Measurements from ENCODE around the gene VANGL1.
"Not testable (repeated sequence)": the region's sequence is repeated elsewhere in the genome, so short reads cannot be mapped to it uniquely, and the experiment has no call there.

Gene VANGL1

DNA sequence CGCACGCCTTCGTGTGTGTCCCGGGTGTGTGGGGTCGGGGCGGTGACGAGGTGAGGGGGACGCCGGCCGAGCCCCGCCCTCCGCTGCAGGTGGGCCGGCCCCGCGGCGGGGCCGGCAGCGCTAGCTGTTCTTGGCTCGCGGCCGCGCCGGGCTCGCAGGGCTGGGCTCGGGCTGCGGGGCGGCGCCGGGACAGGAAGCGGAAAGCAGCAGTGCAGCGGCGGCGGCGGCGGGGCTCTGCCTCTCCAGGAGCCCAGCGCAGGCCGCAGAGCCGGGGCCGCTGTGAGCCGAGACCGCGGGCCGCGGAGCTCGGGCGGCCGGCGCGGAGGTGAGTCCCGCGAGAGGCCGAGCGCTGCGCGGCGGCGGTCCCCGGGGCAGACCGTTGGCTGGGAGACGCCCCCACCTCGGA, at the start of gene VANGL1:
VANGL1 (plus strand) TSS at position 209 of the 406 bp plus-strand sequence. CDS start 9,444 bp downstream, outside the sequence.
- no peak for FAIRE-seq

DNA sequence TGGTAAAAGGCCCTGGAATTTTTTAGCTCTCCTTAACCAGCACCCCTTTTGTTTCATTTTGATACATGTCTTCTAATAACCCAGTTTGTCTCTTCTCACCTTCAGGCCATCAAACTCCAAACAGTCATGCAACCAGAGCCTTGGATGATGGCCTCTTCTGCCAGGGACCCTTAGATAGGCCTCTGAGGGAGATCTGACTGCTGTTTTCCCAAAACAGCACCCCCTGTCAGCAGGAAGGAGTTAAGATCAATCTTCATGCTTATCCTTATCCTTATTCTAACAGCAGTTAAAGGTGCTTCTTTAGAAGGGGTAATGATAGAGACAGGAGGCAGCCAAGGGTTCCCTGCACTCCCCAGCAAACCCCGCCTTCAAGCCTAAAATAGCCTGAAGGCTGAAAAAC, 49.5 kb upstream of the VANGL1 start:
- no peak for DNase-seq (ENCODE audit: extremely low spot score, insufficient read length, low read depth)
- no peak for FAIRE-seq

More for the DNA sequence above, at the start of gene VANGL1:
- peak; percentile 51 for DNase-seq (ENCODE audit: extremely low spot score, insufficient read length, low read depth)

DNA sequence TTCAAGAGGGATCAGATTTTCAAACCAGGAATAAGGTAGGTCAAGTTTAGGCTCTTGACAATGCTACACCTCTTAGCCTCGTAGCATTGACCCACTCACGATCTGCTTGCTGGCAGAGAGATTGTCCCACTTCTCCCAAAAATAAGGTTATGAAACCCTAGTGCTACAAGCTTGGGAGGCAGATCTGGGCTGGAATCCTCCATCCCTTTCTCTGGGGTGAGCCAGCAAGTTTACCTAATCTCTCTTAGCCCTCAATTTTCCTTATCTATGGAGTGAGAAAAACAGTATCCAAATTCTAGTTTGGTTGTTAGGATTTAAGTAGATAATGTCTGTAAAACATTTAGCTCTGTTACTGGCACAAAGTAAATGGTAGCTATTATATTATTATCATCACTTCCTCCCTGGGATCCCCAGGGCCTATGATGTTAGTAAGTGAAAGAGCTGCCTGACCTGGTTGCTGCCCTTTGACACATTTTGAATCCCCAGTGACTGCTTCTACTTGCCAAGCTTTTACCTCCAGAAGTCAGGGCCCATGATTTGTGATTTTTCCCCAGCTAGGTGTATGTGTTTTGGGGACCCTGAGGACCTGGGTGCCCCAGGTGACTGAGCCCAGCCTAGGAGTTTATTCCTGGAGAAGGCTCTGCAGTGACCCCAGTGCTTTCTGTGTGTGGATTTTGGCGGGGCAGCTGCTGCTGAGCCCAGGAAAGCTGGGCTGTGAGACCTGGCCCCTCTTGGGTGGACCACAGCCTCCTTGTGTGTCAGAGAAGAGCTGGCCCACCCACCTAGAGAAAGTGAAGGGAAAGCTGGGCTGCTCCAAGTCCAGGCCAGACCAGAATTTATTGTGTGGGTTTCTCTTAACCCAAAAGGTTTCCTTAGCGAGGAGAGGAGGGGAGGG, 48.2 kb upstream of the VANGL1 start:
- no peak for FAIRE-seq
- no peak for DNase-seq (ENCODE audit: extremely low spot score, insufficient read length, low read depth)

DNA sequence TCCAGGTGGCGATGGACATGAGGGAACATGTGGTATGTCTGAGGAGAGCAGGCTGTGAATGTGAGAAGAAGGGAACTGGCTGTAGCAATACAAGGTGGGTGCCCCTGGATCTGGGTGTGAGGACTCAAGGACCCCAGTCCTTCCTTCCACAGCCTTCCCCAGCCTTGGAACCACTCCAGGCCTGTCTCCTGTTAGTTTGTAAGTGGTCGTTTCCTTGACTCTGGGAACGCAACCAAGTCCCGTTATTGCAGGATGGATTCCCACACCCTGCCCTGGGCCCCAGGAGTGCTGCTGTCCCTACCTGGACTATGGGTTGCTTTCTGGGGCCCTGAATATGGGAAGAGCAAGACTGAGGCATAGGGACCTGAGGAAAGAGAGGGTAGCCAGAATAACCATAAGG, 47.2 kb upstream of the VANGL1 start:
- FAIRE-seq (no peak), DNase-seq (ENCODE audit: extremely low spot score, insufficient read length, low read depth) (no peak)

DNA sequence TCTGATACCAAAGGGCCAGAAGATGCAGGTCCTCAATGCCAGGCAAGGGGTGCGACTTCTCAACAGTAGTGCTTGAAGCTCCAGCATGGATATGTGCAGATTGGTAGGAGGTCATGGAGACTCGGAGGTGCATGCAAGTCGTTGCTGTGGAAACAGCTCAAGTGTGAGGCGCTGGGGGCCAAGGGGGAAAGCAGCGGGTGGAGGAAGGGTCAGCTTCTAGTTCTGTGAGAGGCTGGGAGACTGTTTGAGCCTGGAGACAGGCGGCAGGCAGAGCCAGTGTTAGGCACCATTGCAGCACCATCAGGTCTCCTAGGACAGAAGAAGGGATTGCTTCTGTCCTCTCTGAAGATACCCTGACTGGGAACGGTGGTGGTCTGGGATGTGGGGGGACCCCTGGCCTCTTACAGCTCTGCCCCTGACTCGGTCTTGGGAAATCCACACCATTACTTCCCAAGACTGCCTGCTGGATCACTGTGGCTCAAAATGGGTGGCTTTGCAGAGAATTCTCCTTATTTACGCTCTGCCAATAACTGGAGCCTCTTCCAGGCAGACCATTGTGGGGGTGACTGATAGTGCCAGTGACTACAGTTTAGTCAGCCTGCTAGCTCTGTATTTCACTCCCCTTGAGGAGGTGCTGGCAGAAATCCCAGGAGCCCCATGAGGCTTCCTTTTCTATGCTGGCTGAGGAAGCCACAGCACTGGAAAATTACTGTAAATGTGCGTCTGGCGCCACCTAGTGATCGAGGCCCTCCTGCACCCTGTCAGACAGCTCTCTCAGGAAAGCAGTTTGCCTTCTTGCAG, 46.3 kb upstream of the VANGL1 start:
- DNase-seq (ENCODE audit: extremely low spot score, insufficient read length, low read depth) (peak; percentile 28), FAIRE-seq (peak; percentile 77)

DNA sequence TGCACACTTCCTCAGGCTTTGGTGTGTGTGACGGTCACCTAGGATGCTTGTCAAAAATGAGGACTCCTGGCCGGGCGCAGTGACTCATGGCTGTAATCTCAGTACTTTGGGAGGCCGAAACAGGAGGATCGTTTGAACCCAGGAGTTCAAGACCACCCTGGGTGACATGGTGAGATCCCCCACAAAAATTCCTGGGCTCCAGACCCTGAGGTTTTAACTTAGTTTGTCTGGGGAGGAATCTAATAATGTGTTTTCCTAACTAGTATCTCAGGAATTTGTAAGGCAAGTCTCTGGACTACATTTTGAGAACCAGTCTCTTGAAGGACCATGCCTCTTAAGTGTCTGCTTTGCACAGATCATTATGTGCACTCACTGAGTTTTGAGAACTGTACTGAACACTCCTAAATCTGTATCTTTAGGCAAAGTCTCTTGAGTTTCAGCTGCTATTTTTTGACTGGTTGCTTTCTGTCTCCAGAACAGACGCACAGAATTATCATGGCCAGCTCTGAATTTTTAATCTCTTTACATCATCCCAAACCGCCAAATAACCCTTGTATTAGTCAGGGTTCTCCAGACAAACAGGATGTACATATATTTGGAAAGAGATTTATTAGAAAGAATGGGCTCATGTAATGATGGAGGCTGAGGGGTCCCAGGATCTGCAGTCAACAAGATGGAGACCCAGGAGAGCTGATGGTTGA, 45.5 kb upstream of the VANGL1 start:
- FAIRE-seq (no peak), DNase-seq (ENCODE audit: extremely low spot score, insufficient read length, low read depth) (no peak)

DNA sequence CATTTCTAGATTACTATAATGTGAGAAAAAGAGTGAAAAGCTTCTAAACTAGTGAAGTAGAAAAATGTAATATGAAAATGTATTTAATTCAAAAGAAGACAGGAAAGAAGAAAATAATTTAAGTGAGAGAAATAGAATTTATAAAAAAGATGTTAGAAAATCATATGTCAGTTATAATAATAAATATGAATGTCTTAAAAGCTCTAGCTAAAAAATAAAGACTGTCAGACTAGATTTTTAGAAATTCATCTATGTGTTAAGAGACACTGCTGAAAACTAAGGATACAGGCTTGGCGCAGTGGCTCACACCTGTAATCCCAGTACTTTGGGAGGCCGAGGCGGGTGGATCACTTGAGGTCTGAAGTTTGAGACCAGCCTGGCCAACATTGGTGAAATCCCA, 37.3 kb upstream of the VANGL1 start:
- FAIRE-seq, result no peak
- DNase-seq (ENCODE audit: extremely low spot score, insufficient read length, low read depth), result no peak

DNA sequence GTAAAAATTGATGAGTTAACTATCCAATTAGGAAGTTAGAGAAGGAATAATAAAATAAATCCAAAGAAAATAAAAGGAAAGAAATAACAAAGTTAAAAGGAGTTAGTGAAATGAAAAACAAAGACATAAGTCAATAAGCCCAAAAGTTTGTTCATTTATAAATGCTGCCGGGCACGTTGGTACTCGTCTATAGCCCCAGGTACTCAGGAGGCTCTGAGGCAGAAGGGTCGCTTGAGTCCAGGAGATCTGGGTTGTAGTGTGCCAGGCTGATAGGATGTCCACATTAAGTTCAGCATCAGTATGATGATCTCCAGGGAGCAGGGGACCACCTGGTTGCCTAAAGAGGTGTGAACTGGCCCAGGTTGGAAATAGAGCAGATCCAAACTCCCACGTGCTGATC, 35.5 kb upstream of the VANGL1 start:
- DNase-seq (ENCODE audit: extremely low spot score, insufficient read length, low read depth), result no peak
- FAIRE-seq, result no peak

DNA sequence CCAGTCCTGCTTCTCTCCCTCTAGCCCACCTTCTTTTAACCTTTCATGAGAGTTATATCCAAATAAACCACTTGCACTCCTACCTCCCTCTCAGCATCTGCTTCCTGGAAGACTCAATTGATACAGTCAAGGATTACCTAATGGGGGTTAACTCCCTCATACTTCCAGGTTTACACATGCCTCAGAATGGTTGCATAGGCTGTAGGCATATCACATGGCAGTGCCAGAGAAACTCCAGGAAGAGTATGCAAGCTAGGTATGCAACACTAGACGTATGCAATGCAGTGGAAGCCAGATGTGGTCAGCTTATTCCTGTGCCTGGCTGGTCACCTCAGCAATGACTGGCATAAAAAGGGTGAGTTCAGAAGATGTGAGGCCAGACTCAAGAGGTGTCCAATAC, 32.7 kb upstream of the VANGL1 start:
- no peak for DNase-seq (ENCODE audit: extremely low spot score, insufficient read length, low read depth)
- FAIRE-seq, result no peak

DNA sequence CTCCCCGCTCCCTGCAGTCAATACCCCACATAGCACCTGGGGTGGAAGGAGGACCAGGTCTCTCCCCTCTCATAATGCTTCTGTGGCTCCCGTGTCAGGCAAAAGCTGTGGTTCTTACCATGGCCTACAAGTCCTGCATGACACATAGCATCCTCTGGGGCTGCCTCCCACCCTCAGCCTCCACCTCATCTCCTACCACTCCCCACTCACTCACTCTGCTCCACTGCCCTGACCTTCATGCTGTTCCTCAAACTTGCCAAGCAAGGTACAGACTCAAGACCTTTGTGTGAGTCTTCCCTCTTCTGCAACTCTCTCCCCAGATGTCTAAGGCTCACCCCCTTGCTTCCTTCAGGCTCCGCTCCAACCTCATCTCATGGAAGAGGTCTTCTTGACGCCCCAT, 28.0 kb upstream of the VANGL1 start:
- DNase-seq (ENCODE audit: extremely low spot score, insufficient read length, low read depth) (no peak), FAIRE-seq (no peak)

DNA sequence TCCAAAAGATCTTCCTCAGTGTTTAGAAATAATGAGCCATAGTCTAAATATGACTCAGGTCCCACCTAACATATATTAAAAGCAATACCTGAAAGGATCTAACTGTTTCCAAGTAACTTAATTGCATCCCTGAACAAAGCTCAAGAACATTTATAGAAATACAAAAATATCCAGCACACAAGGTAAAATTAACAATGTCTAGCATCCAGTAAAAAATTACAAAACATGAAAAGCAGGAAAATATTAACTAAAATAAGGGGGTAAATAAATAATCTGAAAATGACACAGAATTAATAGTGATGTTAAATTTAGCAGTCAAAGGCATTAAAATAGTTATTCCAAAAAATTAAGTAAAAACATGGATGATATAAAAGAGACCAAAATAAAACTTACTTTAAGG, 21.3 kb upstream of the VANGL1 start:
- no peak for FAIRE-seq
- no peak for DNase-seq (ENCODE audit: extremely low spot score, insufficient read length, low read depth)

DNA sequence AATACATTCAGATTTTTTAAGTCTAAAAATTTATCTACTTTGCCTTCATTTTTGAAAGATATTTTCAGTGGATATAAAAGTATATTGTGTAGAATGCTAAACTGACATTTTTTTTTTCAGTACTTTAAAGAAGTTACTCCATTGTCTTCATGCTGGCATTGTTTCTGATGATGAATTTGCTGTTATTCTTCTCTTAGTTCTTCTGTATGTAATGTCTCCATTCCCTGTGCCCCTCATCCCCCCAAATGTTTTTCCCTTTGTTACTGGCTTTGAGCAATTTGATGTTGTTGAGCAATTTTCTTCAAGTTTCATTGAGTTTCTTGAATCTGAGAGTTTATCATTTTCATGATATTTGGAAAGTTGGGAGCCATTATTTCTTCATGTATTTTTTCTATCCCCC, 20.8 kb upstream of the VANGL1 start:
- DNase-seq (ENCODE audit: extremely low spot score, insufficient read length, low read depth), result no peak
- FAIRE-seq, result no peak

DNA sequence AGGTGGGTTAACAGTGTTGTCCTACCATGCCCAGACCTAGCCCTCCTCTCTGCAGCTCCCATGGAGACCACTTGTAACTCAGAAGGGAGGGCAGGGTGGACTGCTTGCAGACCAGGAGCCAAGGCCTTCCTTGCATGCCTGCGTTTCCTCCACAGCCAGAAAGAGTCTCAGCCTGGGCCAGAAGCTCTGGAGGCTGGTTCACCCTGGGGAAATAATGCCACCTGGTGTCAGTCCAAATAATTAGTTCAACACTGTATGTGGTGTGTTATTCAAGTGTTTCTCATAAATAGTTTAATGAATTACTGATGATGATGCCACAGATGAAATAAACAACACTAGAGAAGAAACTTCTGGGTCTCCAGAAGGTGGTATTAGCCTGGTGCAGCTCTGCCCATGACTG, 16.9 kb upstream of the VANGL1 start:
- DNase-seq (ENCODE audit: extremely low spot score, insufficient read length, low read depth) (no peak), FAIRE-seq (no peak)

DNA sequence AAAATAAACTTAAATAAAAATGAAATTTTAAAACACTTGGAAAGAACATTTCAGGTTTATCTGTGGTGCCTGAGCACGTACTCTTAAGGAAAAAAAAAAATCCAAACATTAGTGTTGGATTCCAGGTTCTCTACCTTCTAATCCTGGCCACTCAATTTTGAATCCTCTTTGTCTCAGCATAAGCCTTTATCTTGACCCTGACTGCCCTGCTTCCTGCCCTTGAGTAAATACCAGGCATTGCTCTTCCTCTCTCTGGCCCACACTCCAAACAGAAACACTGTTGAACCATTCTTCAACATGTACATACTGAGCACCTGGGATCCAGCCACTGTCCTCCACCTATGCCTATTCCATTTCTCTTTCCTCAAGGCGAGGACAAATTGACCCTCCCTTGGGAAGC, 11.4 kb upstream of the VANGL1 start:
- DNase-seq (ENCODE audit: extremely low spot score, insufficient read length, low read depth), result no peak
- no peak for FAIRE-seq

DNA sequence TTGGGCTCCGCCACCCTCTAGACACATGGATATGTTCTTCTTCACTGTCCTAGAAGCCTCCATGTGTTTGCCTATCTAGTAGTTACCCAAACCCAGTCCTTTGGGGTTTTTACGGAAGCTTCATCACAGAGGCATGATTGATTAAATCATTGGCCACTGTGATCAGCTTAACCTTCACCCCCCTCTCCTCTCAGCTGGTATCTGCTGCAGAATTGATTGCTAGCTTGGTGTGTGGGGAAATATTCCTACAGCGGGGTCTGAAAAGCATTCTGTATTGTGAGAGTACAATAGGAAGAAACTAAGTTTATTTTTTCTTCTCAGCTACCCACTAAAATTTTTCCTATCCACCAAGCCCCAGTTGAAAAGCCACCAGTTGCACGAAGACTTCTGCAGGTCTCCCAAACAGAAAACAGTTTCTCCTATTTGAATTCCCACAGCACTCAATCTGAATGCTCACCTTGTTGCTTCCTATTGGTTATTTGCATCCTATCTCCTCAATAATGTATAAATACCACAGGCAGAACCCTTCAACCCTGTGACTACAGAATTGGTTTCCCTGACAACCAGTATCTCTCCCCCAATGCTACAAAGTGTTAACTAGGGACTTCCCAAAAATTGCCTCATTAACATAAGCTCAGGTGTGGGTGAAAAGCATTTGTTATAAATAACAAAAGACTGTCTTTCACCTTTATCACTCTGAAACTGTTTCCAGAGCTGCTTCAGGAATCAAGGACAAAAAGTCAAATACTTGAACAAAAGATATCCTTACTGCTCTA, 9.3 kb upstream of the VANGL1 start:
- FAIRE-seq (no peak), DNase-seq (ENCODE audit: extremely low spot score, insufficient read length, low read depth) (no peak)

DNA sequence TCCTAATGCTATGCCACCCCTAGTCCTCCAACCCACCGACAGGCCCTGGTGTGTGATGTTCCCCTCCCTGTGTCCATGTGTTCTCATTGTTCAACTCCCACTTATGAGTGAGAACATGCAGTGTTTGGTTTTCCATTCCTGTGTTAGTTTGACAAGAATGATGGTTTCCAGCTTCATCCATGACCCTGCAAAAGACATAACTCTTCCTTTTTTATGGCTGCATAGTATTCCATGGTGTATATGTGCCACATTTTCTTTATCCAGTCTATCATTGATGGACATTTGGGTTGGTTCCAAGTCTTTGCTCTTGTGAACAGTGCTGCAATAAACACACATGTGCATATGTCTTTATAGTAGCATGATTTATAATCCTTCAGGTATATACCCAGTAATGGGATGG, 8.2 kb upstream of the VANGL1 start:
- FAIRE-seq; DNase-seq (ENCODE audit: extremely low spot score, insufficient read length, low read depth): not testable (repeated sequence)

DNA sequence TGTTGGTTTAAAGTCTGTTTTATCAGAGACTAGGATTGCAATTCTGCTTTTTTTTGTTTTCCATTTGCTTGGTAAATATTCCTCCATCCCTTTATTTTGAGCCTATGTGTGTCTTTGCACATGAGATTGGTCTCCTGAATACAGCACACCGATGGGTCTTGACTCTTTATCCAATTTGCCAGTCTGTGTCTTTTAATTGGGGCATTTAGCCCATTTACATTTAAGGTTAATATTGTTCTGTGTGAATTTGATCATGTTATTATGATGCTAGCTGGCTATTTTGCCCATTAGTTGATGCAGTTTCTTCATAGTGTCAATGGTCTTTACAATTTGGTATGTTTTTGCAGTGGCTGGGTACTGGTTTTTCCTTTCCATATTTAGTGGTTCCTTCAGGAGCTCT, 4.5 kb upstream of the VANGL1 start:
- FAIRE-seq; DNase-seq (ENCODE audit: extremely low spot score, insufficient read length, low read depth): not testable (repeated sequence)

DNA sequence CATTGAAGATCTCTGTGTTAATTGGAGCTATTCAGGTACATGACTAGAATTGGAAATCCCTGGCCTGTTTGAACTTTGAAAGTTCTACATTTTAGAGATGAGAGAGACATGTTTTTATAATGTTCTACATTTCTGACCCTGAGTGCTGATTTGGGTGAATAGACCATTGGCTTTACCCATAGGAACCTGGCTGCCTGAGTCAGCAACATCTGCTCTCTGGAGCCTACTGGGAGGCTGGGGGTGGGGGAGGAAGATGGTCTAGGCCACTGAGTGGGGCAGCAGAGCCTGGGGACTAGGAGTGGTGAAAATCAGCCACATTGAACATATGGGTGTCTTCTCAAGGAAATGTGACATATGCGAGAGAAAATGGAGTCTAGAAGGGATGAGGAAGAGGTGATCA, 1.4 kb upstream of the VANGL1 start:
- DNase-seq (ENCODE audit: extremely low spot score, insufficient read length, low read depth), result no peak
- FAIRE-seq, result no peak

DNA sequence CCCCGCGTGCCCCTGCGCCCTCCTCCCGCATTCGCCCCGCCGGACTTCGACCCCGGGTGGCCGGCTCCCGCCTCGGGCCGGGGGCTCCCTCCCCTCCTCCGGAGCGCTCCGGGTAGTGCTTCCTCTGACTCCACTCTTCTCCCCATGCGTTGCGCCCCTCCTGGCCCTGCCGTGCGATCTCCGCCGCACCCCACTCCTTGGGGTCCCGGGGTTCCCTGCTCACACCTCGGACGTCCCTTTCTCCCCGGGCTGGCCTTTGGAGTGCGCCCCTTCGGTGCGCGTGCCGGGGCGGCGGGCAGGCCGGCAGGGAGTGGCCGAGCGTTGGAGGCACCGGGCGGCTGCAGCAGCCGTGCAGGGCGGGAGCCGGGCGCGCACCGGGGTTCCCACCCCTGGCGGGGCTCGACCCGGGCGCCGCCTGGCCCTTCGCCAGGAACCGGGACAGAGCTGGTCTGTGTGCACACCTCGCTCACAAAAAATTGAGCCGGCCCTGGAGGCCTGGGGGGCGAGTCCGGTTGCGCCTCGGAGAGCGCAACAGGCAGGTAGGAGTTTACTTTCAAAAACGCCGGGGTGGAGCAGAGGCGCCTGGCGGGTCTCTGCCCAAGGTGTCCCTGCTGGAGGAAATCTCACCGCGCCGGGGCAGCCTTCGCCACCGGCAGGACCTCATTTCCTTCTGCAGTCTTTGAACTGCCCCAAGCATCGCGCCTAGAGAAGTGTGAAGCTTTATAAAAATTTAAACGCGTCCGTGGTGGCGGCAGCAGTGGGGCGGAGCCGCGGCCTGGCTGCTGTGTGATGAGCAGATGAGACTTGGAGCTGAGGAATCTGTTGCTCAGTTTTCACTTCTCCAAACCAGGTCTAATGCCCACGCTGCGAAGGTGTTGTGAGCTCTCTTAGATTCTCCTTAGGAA, 650 bp downstream of the VANGL1 start:
- FAIRE-seq (peak; percentile 69), DNase-seq (ENCODE audit: extremely low spot score, insufficient read length, low read depth) (peak; percentile 39)
